NB4 (cell line): Measurements from ENCODE around the gene CTNNA2.

Experiments used
- DNase-seq: peaks from one replicate; pipeline ENCODE4 v3.0.0; 2010; ENCODE audit warnings: low read depth
- H3K4me3 ChIP-seq: one replicate; pipeline ENCODE4 v1.5.1; 2011; ENCODE audit warnings: mild to moderate bottlenecking, low read depth, low read length, moderate library complexity
- MYC ChIP-seq: IDR thresholded peaks from 2 replicates; pipeline ENCODE4 v1.6.1; 2011; ENCODE audit warnings: low read depth, low read length
- POLR2A ChIP-seq: IDR thresholded peaks from 2 replicates; pipeline ENCODE4 v1.6.1; 2011; ENCODE audit warnings: mild to moderate bottlenecking; ENCODE audit not compliant: insufficient read length; ENCODE audit errors: extremely low read depth
- TF ChIP-seq, protein P1 (sequence below): IDR thresholded peaks from 2 replicates; pipeline ENCODE4 v1.6.1; 2011; ENCODE audit warnings: low read depth, low read length
- TF ChIP-seq, protein P2 (sequence below): IDR thresholded peaks from one replicate; pipeline ENCODE4 v1.5.1; 2012; ENCODE audit warnings: low read depth, low read length

Gene CTNNA2

DNA sequence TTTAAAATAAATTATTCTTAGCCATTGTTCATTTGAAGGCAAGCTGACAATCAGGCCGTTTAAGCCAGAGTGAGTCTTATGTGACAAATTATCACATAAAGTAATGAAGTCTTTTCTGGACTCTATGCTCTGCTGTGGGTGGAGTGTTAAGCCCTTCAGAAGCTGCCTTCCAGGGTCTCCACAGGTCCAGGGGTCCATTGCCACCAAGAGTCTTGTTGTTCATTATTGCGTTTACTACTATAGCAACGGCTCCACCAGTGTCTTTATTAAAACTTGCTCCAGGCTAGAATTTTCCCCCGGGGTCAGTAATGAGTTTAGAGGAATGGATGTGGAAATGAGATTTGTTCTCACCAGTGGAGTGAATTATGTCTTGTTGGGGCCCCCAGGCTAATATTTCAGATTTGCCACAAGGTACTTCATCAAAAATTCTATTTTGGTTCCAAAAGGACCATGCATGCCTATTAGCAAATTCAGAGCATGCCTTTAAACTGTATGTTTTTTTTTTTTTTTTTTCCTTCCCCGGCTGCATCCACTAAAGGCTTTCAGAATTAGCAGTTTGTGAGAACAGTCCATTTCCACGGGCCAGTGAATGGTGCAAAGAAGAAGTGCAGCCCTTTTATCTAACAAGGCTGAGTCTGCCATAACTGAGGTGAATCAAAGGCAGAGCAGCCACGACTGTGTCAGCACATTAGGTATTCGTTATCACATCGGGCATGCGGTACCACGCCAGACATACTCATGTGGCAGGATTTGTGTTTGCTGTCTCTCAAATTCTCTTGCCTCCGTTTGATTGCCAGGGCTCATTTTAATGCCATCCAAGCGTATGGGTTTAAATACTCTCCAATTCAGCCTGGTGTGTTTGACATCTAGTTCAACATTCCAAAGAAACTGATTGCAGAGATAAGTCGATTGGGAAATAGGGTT lies 817.9 kb downstream of the CTNNA2 start:
- H3K4me3 ChIP-seq = no peak overlapping the region
- no peak for TF ChIP-seq POLR2A
- TF ChIP-seq, protein P1, sequence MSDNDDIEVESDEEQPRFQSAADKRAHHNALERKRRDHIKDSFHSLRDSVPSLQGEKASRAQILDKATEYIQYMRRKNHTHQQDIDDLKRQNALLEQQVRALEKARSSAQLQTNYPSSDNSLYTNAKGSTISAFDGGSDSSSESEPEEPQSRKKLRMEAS = no peak
- DNase-seq = no peak

DNA sequence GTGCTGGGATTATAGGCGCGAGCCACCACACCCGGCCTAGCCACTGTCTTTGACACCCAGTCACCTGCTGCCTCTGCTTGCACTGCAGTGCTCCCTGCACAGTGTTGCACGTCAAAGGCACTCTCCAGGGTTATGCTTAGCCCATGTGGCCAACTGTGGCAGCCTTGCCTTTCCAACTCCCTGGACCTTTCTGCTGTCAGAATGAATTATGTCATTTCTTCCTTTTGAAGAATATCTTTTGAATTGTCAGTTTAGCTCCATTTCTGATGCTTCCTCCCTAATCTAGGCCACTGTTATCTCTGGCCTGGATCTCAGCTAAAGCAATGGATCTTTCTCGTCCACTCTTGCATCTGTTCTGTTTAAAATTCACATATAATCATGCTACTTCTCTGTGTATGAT lies 821.0 kb downstream of the CTNNA2 start:
- TF ChIP-seq MYC = no peak
- TF ChIP-seq, protein P1 = no peak
- TF ChIP-seq, protein P2, sequence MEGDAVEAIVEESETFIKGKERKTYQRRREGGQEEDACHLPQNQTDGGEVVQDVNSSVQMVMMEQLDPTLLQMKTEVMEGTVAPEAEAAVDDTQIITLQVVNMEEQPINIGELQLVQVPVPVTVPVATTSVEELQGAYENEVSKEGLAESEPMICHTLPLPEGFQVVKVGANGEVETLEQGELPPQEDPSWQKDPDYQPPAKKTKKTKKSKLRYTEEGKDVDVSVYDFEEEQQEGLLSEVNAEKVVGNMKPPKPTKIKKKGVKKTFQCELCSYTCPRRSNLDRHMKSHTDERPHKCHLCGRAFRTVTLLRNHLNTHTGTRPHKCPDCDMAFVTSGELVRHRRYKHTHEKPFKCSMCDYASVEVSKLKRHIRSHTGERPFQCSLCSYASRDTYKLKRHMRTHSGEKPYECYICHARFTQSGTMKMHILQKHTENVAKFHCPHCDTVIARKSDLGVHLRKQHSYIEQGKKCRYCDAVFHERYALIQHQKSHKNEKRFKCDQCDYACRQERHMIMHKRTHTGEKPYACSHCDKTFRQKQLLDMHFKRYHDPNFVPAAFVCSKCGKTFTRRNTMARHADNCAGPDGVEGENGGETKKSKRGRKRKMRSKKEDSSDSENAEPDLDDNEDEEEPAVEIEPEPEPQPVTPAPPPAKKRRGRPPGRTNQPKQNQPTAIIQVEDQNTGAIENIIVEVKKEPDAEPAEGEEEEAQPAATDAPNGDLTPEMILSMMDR = no peak
- TF ChIP-seq POLR2A = no peak
- no peak overlapping the region for H3K4me3 ChIP-seq
- no peak for DNase-seq

DNA sequence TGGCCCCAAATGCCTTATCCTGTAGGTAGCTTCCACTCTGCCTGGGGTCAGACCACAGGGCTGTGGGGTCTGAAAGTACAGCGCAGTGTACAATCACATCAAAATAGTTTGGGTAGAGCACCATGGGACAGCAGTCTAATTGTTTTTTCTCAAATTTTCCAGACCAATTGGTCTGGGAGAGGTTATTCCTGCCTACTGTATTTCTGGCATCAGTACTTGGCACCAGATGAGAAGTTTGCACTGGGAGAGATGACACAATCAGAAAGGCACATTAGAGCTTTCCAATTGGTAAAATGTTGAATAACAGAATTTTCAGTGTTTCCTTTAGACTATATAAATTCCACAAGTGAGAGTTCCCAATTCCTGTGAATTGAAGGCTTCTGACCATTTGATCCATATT lies 822.6 kb downstream of the CTNNA2 start:
- DNase-seq = no peak
- no peak overlapping the region for H3K4me3 ChIP-seq
- TF ChIP-seq MYC (no peak), POLR2A (no peak)

DNA sequence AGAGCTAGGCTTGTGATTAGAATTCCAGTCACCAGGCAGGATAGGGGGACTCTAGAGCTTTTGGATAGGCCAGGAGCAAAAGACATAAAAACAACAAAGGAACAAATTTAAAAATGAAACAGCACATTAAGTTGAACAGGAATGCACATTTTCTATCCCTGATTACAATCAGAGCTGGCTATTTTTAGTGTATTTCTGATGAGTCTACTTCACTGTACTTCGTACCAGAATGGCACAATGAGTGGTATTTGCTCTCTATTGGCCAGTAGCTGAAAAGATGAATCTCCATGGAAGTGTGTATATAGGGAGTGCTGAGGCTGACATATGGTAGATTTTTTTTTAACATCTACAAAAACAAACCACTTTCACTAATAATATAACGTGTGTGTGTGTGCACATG lies 825.9 kb downstream of the CTNNA2 start:
- TF ChIP-seq, protein P2 = no peak
- TF ChIP-seq MYC = no peak
- TF ChIP-seq, protein P1 = no peak
- no peak overlapping the region for H3K4me3 ChIP-seq
- no peak for DNase-seq

DNA sequence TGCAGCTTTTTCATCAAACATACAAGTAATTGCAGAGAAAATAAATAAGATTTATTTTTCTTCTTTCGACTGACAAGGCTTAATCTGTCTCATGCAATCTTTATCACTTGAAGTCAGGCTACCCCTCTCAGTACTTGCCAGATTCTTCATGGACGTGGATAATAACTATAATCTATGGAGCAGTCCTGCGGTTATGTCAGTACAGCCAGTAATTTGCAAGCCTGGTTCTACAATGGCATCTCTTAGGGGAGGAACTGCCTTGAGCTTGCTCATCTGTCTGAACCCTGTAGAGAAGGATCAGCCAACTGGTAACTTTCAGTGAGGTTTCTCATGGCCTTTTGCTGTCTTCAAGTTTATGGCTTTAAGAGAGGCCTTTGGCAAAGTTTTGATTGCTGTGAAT lies 827.2 kb downstream of the CTNNA2 start:
- no peak for TF ChIP-seq MYC
- H3K4me3 ChIP-seq = no peak overlapping the region
- DNase-seq = no peak

DNA sequence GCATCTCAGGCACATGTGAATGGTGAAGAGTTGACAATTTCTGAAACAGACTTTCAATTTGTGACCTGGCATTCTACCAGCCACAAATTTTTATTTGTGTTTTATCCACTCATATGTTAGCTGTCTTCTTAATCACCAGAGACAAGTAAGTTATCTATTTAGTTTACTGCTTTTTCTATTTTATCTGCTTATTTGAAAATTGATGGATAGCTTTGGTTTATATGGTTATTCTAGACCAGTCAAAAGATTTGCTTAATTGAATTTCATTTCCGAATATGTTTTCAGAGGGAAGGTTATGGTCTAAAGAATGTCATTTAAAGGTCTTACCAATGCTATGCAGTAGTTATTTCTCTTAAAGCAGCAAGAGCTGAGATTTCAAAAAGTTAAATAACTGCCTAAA lies 835.2 kb downstream of the CTNNA2 start:
- TF ChIP-seq, protein P1 = no peak
- TF ChIP-seq POLR2A = no peak
- TF ChIP-seq MYC = no peak
- TF ChIP-seq, protein P2 = no peak
- no peak for DNase-seq
- no peak overlapping the region for H3K4me3 ChIP-seq

DNA sequence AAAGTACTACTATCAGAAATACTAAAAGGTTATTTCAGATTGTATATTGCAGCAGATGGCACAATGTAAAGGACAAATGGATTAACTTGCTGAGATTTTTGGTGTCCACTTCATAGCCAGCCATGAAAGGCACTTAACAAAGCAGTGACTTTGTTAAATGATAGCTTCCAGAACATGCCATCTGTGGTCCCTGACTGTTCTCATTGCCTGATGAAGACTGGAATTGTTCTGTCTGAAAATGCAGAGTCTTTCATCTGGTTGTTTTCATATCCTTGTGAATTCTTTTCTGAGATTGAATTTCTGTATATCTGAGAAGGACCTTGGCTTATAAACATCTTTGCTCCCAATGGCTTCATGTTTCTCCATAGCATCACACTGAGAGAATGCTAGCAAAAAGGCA lies 836.1 kb downstream of the CTNNA2 start:
- DNase-seq = no peak
- no peak overlapping the region for H3K4me3 ChIP-seq
- TF ChIP-seq POLR2A = no peak
- TF ChIP-seq MYC = no peak
- TF ChIP-seq, protein P2 = no peak
- TF ChIP-seq, protein P1 = no peak
